Smooth muscle cell (in vitro differentiated cells): ENCODE results near the gene TMEM59L. TPM values are rescaled to one million over a fixed set of nuclear protein-coding genes. Genes with fewer than 3 reads are reported as not detected.

ENCODE experiments used
- DNase-seq: peaks from one replicate; lab custom pipeline; 2025; ENCODE audit not compliant: unreplicated experiment; lab: John Stamatoyannopoulos, UW
- H2AFZ ChIP-seq: fragments of 200-600 bp; sonication (generic); 2 replicates; pipeline ENCODE4 v1.6.0; 2016; ENCODE audit warnings: antibody characterized with exemption, low read depth, mild to moderate bottlenecking
- H3F3A ChIP-seq: fragments of 200-600 bp; sonication (generic); 2 replicates; pipeline ENCODE4 v1.6.0; 2017; ENCODE audit warnings: antibody characterized with exemption, low read depth
- H3K27ac ChIP-seq: fragments of 200-600 bp; sonication (generic); 2 replicates; pipeline ENCODE4 v1.5.1; 2016; ENCODE audit warnings: low read depth, mild to moderate bottlenecking
- H3K27me3 ChIP-seq: fragments of 200-600 bp; sonication (generic); 2 replicates; pipeline ENCODE4 v1.6.1; 2016; ENCODE audit warnings: low read depth, mild to moderate bottlenecking
- H3K36me3 ChIP-seq: fragments of 200-600 bp; sonication (generic); 2 replicates; pipeline ENCODE4 v1.5.1; 2016; ENCODE audit warnings: low read depth
- H3K4me1 ChIP-seq: fragments of 200-600 bp; sonication (generic); 2 replicates; pipeline ENCODE4 v1.5.1; 2016; ENCODE audit warnings: low read depth
- H3K4me2 ChIP-seq: fragments of 200-600 bp; sonication (generic); 2 replicates; pipeline ENCODE4 v1.6.0; 2016; ENCODE audit warnings: mild to moderate bottlenecking
- H3K4me3 ChIP-seq: fragments of 200-600 bp; sonication (generic); 2 replicates; pipeline ENCODE4 v1.5.1; 2016; ENCODE audit warnings: mild to moderate bottlenecking
- H3K79me2 ChIP-seq: fragments of 200-600 bp; sonication (generic); 2 replicates; pipeline ENCODE4 v1.6.0; 2016; ENCODE audit warnings: low read depth, mild to moderate bottlenecking
- H3K9ac ChIP-seq: fragments of 200-600 bp; sonication (generic); 2 replicates; pipeline ENCODE4 v1.6.0; 2016; ENCODE audit warnings: low read depth
- H3K9me3 ChIP-seq: fragments of 200-600 bp; sonication (generic); replicated peaks from 2 replicates; pipeline ENCODE4 v1.5.1; 2016; ENCODE audit warnings: low read depth
- H4K20me1 ChIP-seq: fragments of 200-600 bp; sonication (generic); 2 replicates; pipeline ENCODE4 v1.6.0; 2016; ENCODE audit warnings: low read depth
- WGBS: methylation state at CpG from one replicate; pipeline ENCODE4 v1.1.7; 2016; ENCODE audit warnings: low lambda C conversion rate; 5-methylcytosine and 5-hydroxymethylcytosine counted together
- polyA plus RNA-seq: library from polyadenylated mRNA; unstranded; fragments of >200 nt; fragmentation: Nextera tagmentation; extraction: Ambion mirVana; gene quantifications from 2 replicates; pipeline ENCODE4 v1.2.1, GENCODE V29; 2016
- small RNA-seq: library from RNA; depleted of rRNA; stranded (forward); fragments of <200 nt; gene quantifications from one replicate; pipeline ENCODE3, GENCODE V24; 2014
- total RNA-seq: library from RNA; depleted of rRNA; stranded (reverse); fragments of >200 nt; gene quantifications from 2 replicates; pipeline ENCODE4 v1.2.3, GENCODE V29; 2014
- TF ChIP-seq, protein P1 (sequence below): fragments of 200-600 bp; sonication (generic); IDR thresholded peaks from 2 replicates; pipeline ENCODE4 v1.5.1; 2017; ENCODE audit warnings: borderline replicate concordance, mild to moderate bottlenecking, antibody characterized with exemption; ENCODE audit not compliant: insufficient read depth, poor library complexity, severe bottlenecking

TMEM59L gene
- total and polyA plus RNA-seq, 2 experiments from 2014 or later = 4.4 to 42.0 TPM

DNA sequence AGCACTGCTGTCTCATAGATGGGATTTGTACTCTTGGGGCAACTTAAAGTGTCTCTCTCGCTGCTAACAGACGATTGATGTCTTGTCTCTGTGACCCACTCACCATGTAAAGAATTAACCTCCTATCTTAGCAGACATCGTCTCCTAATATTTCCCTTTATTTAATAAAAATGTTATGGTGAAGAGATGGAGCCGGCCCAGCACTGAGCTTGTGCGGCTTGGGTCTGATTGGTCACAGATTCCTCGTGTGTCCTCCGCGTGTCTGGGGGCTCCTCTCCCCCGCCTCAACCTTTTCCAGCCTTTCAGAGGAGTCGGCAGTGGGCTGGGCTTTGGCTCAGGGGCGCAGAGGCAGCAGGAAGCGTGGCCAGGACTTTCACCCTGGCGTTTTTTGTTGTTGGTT lies 57.6 kb downstream of the TMEM59L start:
- Histone ChIP-seq H3F3A (no peaks in the 10 kb centered on the region), H3K4me3 (no peak overlapping the region), H2AFZ (no peak overlapping the region), H3K36me3 (no peaks in the 10 kb centered on the region), H3K9me3 (no peaks in the 10 kb centered on the region), H3K79me2 (no peaks in the 10 kb centered on the region), H3K4me1 (no peaks in the 10 kb centered on the region), H4K20me1 (peaks cover 7% of the 10 kb centered on the region), H3K27ac (no peak overlapping the region), H3K27me3 (no peaks in the 10 kb centered on the region), H3K4me2 (no peak overlapping the region), H3K9ac (no peak overlapping the region)
- DNase-seq = no peak
- whole genome bisulfite sequencing = 91% methylated on average over 13 of the region's 13 CpGs
- TF ChIP-seq, protein P1, sequence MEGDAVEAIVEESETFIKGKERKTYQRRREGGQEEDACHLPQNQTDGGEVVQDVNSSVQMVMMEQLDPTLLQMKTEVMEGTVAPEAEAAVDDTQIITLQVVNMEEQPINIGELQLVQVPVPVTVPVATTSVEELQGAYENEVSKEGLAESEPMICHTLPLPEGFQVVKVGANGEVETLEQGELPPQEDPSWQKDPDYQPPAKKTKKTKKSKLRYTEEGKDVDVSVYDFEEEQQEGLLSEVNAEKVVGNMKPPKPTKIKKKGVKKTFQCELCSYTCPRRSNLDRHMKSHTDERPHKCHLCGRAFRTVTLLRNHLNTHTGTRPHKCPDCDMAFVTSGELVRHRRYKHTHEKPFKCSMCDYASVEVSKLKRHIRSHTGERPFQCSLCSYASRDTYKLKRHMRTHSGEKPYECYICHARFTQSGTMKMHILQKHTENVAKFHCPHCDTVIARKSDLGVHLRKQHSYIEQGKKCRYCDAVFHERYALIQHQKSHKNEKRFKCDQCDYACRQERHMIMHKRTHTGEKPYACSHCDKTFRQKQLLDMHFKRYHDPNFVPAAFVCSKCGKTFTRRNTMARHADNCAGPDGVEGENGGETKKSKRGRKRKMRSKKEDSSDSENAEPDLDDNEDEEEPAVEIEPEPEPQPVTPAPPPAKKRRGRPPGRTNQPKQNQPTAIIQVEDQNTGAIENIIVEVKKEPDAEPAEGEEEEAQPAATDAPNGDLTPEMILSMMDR = no peak

Small RNA genes within 50 kb of the gene (small RNA-seq; reads per million reads assigned to genes)
- not detected for gene RN7SL155P

Other genes with a start within 250 kb of the TMEM59L start
- gene GDF15, start 226.7 kb upstream of the TMEM59L start, total RNA-seq = 18.8 and 30.9 TPM in 2 replicates
- 40.4 and 42.8 TPM in 2 replicates for gene GDF15, start 226.7 kb upstream of the TMEM59L start, polyA plus RNA-seq
- gene LRRC25, start 215.2 kb upstream of the TMEM59L start, total RNA-seq = 0.67 TPM in 1 of 2 replicates, not detected in the other
- gene LRRC25, start 215.2 kb upstream of the TMEM59L start, polyA plus RNA-seq = 0.34 TPM in 1 of 2 replicates, not detected in the other
- 36.0 and 44.1 TPM in 2 replicates for gene SSBP4, start 193.5 kb upstream of the TMEM59L start, total RNA-seq
- gene SSBP4, start 193.5 kb upstream of the TMEM59L start, polyA plus RNA-seq = 124 and 133 TPM in 2 replicates
- 16.4 and 60.1 TPM in 2 replicates for gene ISYNA1, start 174.7 kb upstream of the TMEM59L start, total RNA-seq
- gene ISYNA1, start 174.7 kb upstream of the TMEM59L start, polyA plus RNA-seq = 56.9 and 89.5 TPM in 2 replicates
- 10.5 and 12.8 TPM in 2 replicates for gene ELL, start 90.8 kb upstream of the TMEM59L start, total RNA-seq
- 15.2 and 31.7 TPM in 2 replicates for gene ELL, start 90.8 kb upstream of the TMEM59L start, polyA plus RNA-seq
- 143 and 161 TPM in 2 replicates for gene FKBP8, start 69.3 kb upstream of the TMEM59L start, total RNA-seq
- gene FKBP8, start 69.3 kb upstream of the TMEM59L start, polyA plus RNA-seq = 340 and 358 TPM in 2 replicates
- 75.4 and 104 TPM in 2 replicates for gene KXD1, start 55.0 kb upstream of the TMEM59L start, total RNA-seq
- gene KXD1, start 55.0 kb upstream of the TMEM59L start, polyA plus RNA-seq = 134 and 141 TPM in 2 replicates
- 991 and 1,086 TPM in 2 replicates for gene UBA52, start 41.0 kb upstream of the TMEM59L start, total RNA-seq
- 752 and 759 TPM in 2 replicates for gene UBA52, start 41.0 kb upstream of the TMEM59L start, polyA plus RNA-seq
- gene REX1BD, start 24.1 kb upstream of the TMEM59L start, total RNA-seq = 69.6 and 81.5 TPM in 2 replicates
- gene REX1BD, start 24.1 kb upstream of the TMEM59L start, polyA plus RNA-seq = 117 and 141 TPM in 2 replicates
- 196 and 221 TPM in 2 replicates for gene CRLF1, start 6.1 kb upstream of the TMEM59L start, total RNA-seq
- 715 and 1,048 TPM in 2 replicates for gene CRLF1, start 6.1 kb upstream of the TMEM59L start, polyA plus RNA-seq
- 3.9 and 5.6 TPM in 2 replicates for gene KLHL26, start 24.2 kb downstream of the TMEM59L start, total RNA-seq
- 7.6 and 8.7 TPM in 2 replicates for gene KLHL26, start 24.2 kb downstream of the TMEM59L start, polyA plus RNA-seq
- 1.0 and 1.6 TPM in 2 replicates for gene CRTC1, start 70.8 kb downstream of the TMEM59L start, total RNA-seq
- 3.1 and 3.5 TPM in 2 replicates for gene CRTC1, start 70.8 kb downstream of the TMEM59L start, polyA plus RNA-seq
- 196 and 236 TPM in 2 replicates for gene COMP, start 178.4 kb downstream of the TMEM59L start, total RNA-seq
- gene COMP, start 178.4 kb downstream of the TMEM59L start, polyA plus RNA-seq = 627 and 901 TPM in 2 replicates
- 16.2 and 37.8 TPM in 2 replicates for gene UPF1, start 219.1 kb downstream of the TMEM59L start, total RNA-seq
- 25.4 and 30.3 TPM in 2 replicates for gene UPF1, start 219.1 kb downstream of the TMEM59L start, polyA plus RNA-seq